HL-60 (cell line): Measurements from ENCODE around the gene KIF14.

Experiments used
- DNase-seq, 2 experiments: peaks; one replicate each; pipeline ENCODE4 v3.0.0-alpha.2; 2010 to 2020; ENCODE audit warnings: low read depth in 1 of 2, low spot score in 1 of 2
- H3K27ac ChIP-seq: fragments of 250-450 bp; sonication (Bioruptor Pico); replicated peaks from 2 replicates; pipeline ENCODE4 v1.5.1; 2020; ENCODE audit warnings: mild to moderate bottlenecking, moderate library complexity
- H3K27me3 ChIP-seq: fragments of 250-450 bp; sonication (Bioruptor Pico); 2 replicates; pipeline ENCODE4 v1.5.1; 2021; ENCODE audit warnings: mild to moderate bottlenecking, moderate library complexity; ENCODE audit not compliant: insufficient read depth, poor library complexity, severe bottlenecking
- H3K4me3 ChIP-seq: replicated peaks from 2 replicates; pipeline ENCODE4 v1.5.1; 2011; ENCODE audit warnings: mild to moderate bottlenecking, control low read depth, low read length; ENCODE audit not compliant: insufficient read depth
- GABPA ChIP-seq: IDR thresholded peaks from 2 replicates; pipeline ENCODE4 v1.6.1; 2012; ENCODE audit warnings: low read depth
- POLR2AphosphoS5 ChIP-seq: IDR thresholded peaks from 2 replicates; pipeline ENCODE4 v1.6.1; 2012; ENCODE audit warnings: low read depth
- REST ChIP-seq: IDR thresholded peaks from 2 replicates; pipeline ENCODE4 v1.6.1; 2012; ENCODE audit warnings: low read depth; ENCODE audit not compliant: insufficient replicate concordance
- SPI1 ChIP-seq: IDR thresholded peaks from 2 replicates; pipeline ENCODE4 v1.6.1; 2012; ENCODE audit warnings: low read depth, mild to moderate bottlenecking, borderline replicate concordance
- TF ChIP-seq, protein P1 (sequence below): IDR thresholded peaks from one replicate; pipeline ENCODE4 v1.5.1; 2011; ENCODE audit warnings: low read length, control low read depth, inconsistent platforms; ENCODE audit not compliant: insufficient read depth

Gene KIF14

DNA sequence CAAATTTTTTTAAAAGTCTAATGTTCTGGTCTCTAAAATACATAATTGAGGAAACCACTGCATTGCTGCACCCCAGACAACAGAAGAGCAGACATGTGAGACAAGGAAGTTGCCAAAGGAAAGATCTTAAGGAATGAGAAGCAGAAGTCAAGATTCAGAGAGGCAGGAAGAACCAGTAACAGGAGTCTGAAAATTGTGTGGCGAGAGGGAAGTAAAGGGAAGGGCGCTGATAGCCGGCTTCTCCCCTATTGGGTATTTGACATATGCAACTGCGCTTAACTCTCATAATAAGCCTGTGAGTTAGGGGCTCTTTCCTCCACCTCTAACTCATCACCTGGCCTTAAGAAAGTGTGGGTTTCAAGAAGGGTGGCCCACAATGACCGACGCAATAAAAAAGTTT lies 21.9 kb upstream of the KIF14 start:
- H3K27ac ChIP-seq, result peak overlapping the region; percentile 42
- DNase-seq, result peak; percentile 68 to 71
- peak; percentile 81 for TF ChIP-seq SPI1
- no peak for TF ChIP-seq GABPA
- no peak for TF ChIP-seq POLR2AphosphoS5
- TF ChIP-seq REST, result no peak
- no peaks in the 10 kb centered on the region for H3K27me3 ChIP-seq
- H3K4me3 ChIP-seq, result no peak overlapping the region

DNA sequence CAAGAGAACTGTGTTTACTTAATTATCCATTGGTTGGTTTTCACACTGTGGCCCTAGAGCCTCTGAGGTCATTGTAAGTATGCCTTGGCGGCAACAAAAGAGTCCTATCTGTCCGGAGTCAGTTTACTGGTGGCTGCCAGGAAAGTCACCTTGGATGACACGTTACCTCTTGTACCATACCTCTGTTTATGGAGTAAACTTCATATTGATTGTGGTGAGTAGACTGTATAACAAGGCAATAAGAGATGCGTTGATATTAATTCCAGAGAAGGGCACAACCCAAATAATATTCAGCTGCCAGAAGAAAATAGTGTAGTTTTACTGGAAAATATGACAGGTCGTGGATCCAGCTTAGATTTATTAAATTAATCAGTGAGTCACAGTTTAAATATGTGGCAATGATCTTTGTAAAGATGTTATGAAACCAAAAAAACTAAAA lies 20.4 kb upstream of the KIF14 start:
- no peak for DNase-seq
- TF ChIP-seq GABPA (no peak), REST (no peak), SPI1 (no peak), POLR2AphosphoS5 (no peak)
- TF ChIP-seq, protein P1, sequence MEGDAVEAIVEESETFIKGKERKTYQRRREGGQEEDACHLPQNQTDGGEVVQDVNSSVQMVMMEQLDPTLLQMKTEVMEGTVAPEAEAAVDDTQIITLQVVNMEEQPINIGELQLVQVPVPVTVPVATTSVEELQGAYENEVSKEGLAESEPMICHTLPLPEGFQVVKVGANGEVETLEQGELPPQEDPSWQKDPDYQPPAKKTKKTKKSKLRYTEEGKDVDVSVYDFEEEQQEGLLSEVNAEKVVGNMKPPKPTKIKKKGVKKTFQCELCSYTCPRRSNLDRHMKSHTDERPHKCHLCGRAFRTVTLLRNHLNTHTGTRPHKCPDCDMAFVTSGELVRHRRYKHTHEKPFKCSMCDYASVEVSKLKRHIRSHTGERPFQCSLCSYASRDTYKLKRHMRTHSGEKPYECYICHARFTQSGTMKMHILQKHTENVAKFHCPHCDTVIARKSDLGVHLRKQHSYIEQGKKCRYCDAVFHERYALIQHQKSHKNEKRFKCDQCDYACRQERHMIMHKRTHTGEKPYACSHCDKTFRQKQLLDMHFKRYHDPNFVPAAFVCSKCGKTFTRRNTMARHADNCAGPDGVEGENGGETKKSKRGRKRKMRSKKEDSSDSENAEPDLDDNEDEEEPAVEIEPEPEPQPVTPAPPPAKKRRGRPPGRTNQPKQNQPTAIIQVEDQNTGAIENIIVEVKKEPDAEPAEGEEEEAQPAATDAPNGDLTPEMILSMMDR, result no peak
- Histone ChIP-seq H3K4me3 (no peak overlapping the region), H3K27ac (peak overlapping the region; percentile 71; the same call in 1 of the 2 replicates), H3K27me3 (no peaks in the 10 kb centered on the region)

- H3K4me3 ChIP-seq, result no peak overlapping the region
- no peak for TF ChIP-seq SPI1
- no peak for TF ChIP-seq POLR2AphosphoS5
- TF ChIP-seq REST, result no peak
- TF ChIP-seq, protein P1, result no peak
- TF ChIP-seq GABPA, result no peak
- no peak for DNase-seq
- H3K27ac ChIP-seq, result peak overlapping the region; percentile 71
- H3K27me3 ChIP-seq, result no peaks in the 10 kb centered on the region
These were observed 19.9 kb upstream of the KIF14 start for GRCh38 chr1:200640373-200640962.
